NCI-H748 (cell line): ENCODE results near the gene DNAJC4.
"Not testable (repeated sequence)": the region's sequence is repeated elsewhere in the genome, so short reads cannot be mapped to it uniquely, and the experiment has no call there.

Source experiments
- DNase-seq: peaks from one replicate; lab custom pipeline; 2025; ENCODE audit not compliant: unreplicated experiment; lab: John Stamatoyannopoulos, UW

Gene DNAJC4

GRCh38 chr11:64244966-64245365 lies 14.6 kb downstream of the DNAJC4 start:
- DNase-seq: no peak

- DNase-seq: peak; percentile 43
Observed at GRCh38 chr11:64245401-64245796, 15.1 kb downstream of the DNAJC4 start.

DNA sequence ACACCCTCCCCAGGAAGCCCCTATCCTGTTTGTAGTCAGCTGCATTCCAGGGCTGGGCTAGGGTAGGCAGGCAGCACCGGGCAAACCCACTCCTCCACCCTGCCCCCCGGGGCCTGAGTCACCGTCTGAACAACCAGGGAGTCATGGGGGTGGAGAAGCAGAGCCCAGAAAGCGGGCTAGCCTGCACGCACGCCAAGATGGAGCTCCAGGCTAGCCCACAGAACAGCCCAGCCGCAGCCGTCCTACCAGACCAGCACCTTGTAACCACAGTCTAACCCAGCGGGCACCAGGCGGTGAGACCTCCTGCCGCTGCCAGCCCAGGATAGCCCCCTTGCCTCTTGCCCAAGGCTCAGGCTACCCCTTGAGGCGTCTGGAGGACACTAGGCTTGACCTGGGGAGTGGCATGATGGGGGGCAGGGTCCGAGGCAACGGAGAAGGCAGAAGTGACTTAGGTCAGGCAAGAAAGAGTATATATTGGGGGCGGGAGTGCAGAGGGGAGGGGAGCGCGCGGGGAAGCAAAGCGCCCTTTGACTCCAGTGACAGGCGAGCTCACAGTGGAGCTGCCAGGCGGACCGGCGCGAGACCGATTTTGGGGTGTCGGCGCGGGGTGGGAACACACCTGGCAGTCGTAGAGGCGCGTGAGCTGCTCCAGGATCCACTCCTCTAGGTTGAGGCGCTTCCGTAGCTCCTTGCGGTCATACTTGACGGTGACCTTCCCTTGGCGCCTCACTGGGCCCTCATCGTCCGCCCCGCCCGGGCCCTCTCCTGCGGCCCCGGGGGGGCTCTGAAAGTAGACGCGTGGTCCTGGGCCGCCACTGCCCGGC lies 15.7 kb downstream of the DNAJC4 start:
- peak; percentile 56 for DNase-seq

DNA sequence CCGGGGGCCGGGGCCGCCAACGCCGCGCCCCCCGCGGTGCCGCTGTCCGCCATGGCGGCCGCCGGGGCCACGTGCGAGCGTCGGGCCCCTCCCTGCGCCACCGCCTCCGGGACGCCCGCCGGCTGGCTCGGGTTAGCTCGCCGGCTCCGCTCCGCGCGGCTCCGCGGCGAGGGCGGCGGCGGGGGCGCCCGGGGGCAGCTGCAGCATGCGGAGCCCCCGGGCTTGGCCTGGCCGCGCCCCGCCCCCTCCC lies 16.2 kb downstream of the DNAJC4 start:
- DNase-seq: not testable (repeated sequence)

GRCh38 chr11:64246871-64247728 lies 16.8 kb downstream of the DNAJC4 start, which contains the start of gene PPP1R14B:
Gene PPP1R14B (minus strand): TSS chr11:64246943. CDS start chr11:64246673, 270 bp downstream.
- DNase-seq: peak; percentile 91

DNA sequence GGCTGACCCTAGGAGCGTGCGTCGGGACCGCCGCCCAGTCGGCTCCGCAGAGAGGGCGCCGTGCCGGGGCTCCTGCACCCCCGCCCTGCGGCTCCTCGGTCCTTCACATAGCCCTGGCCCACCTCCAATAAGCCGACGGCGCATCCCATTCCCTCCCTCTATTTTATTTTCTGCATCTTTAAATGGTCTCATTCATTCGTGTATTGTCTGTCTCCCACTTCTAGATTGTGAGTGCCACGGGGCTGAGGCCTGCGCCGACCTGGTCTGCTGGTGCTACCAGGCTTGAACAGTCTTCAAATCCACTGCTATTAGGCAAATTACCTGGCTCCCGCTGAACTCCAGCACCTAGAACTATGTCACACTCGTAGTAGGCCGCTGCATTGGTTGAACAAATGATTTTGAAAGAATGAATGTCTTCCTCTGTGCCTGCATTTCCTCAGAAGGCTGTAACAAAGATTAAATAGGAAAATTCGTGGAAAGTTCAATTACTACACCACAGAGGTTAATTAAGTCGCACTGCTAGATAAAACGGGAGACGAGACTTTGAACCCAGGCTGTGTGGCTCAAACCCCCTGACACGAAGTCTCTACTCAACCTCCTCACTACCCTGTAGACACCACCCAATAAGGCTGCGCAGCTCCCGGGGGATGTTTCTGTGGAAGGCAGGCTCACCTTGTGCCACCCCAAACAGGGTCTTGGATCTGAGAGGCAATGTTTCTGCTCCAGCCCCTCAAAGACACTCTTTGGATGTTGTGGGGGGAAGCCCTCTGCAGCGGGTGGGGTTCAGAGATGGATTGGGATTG lies 17.6 kb downstream of the DNAJC4 start:
- DNase-seq: peak; percentile 59

- DNase-seq: no peak
Observed at GRCh38 chr11:64248578-64248977, 18.2 kb downstream of the DNAJC4 start.

GRCh38 chr11:64249038-64249437 lies 18.7 kb downstream of the DNAJC4 start:
- no peak for DNase-seq

- DNase-seq: no peak
Observed at GRCh38 chr11:64249563-64250414, 19.4 kb downstream of the DNAJC4 start.

GRCh38 chr11:64250415-64251015 lies 20.2 kb downstream of the DNAJC4 start:
- DNase-seq: peak; percentile 44

DNA sequence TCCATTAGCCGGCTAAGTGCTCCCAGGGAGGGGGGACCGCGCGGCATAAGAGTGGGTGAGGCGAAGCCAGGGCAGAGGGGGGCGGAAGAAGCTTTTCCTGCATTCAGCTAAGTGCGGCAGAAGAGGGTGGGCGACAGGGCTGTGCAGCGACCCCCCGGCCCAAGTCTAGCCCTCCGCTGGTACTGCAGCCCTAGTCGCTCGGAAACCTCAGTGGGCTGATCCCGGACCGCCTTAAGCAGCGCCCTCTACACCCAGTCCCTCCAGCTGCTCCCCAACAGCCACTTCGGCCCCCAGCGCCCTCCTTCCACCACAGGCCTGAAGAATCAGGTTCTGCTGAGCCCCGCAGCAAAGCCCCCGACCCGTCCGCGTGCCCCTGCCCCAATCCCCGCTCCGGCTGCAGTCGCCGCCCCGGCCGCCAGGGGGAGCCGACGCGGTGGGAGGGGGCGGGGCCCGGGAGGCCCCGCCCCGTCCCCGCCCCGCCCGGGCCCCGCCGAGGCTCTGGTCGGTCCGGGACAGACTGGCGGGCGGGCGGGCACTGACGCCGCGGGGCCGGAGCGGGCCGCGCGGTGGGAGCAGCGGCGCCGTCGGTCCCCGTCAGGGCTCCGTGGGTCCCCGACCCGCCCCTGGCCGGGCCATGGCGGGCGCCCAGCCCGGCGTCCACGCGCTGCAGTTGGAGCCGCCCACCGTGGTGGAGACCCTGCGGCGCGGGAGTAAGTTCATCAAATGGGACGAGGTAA lies 20.8 kb downstream of the DNAJC4 start, which contains the start of gene PLCB3:
TSS of gene PLCB3 (plus strand) at position 515 of the 737 bp plus-strand sequence. CDS start at position 635, 120 bp downstream.
- DNase-seq: peak; percentile 66

- no peak for DNase-seq
Observed at GRCh38 chr11:64251753-64252002, 21.3 kb downstream of the DNAJC4 start.

DNA sequence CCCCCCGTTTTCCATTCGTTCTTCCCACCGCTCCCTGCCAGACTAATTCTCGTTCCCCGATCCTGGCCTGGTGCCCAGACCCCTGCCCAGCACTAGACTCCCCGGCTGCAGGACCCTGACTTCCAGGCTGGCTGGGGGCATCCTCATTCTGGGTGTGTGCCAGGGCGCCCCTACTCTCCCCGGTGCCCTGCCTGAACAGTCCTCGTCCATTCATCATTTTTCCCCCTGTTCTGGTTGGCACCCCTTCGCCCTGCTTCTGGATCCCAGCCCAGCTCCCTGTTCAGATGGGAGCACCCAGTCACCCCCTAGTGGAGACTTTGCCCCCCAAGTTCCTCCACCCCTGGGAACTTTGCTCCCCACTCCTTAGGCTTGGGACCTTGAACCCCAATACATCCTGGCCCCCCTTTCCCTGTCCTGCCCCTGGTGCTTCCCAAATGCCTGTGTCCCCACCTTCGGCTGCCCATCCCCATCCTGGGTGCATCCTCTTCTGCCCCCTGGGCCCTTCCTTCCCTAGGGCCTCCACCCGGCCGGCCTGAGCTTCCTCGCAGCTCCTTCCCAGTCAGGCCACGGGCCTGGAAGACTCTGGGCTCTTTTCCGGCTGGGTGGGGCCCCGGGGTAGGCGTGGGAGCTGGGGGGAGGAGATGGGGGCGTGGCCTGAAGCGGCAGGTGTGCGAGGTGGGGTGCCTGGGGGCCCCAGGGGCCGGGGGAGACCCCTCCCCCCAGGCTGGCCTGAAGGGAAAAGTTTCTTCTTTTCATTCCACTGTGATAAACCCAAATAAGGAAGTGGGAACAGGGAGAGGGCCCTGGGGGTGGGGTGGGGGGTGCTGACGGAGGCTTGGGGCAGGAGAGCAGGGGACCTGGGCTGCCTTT lies 21.9 kb downstream of the DNAJC4 start:
- peak; percentile 42 for DNase-seq

DNA sequence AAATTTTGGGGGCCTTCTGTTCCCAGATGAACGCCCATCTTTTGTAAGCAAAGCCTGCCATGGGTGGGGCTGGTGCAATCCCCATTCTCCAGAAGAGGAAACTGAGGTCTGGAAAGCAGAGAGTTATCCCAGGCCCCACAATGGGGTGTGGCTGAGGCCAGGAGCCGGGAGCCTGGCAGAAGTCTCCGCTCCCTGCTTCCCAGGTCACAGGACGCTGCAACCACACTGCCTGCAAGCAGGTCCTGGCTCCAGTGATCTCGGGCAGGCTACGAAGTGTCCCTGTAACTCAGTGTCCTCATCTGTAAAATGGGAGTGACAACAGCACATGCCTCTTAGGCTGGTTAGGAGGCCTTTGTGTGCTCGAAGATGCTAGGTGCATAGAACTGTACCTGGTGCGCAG lies 22.7 kb downstream of the DNAJC4 start:
- no peak for DNase-seq

- DNase-seq: no peak
Observed at GRCh38 chr11:64253481-64253880, 23.1 kb downstream of the DNAJC4 start.

GRCh38 chr11:64254326-64254725 lies 24.0 kb downstream of the DNAJC4 start:
- no peak for DNase-seq

- no peak for DNase-seq
Observed at GRCh38 chr11:64255135-64256128, 25.1 kb downstream of the DNAJC4 start.
